ENCODE results near the gene CLPTM1. TPM values are rescaled to one million over a fixed set of nuclear protein-coding genes. Genes with fewer than 3 reads are reported as not detected.

The CLPTM1 gene
- total and polyA plus RNA-seq, 12 donors, result 67.8 to 306 (median 244) TPM

DNA sequence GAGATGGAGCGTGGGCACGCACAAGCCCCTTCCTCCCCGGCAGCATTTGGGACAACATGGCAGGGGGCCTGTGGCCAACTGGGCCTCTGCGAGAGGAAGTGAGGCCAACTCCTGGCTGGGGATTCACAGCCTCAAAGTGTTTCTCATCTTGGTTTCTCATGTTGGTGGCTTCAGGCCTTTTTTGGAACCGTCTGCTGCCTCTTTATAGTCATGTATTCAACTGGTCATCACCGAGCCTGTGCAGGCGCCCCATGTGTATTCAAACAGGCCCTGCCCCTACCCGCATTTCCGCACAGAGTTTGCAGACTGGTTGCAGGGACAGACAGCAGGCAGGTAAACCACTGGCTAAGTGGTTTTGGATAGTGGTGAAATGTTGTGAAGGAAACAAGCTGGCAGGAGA lies 28.8 kb downstream of the CLPTM1 start:
- 90 to 96% (median 94%) methylated on average over 8 to 9 of the region's 9 CpGs for WGBS, 4 donors
- no peak for DNase-seq
- no peak overlapping the region for H3K27ac ChIP-seq
- no peaks in the 10 kb centered on the region for H3K27me3 ChIP-seq
- no peaks in the 10 kb centered on the region for H3K9me3 ChIP-seq (replicated peaks in 1 of 3)
- H3K4me1 ChIP-seq (replicated peaks in 1 of 2), result peaks cover 7 to 8% of the 10 kb centered on the region in 2 donors
- no peak for TF ChIP-seq POLR2A (IDR thresholded peaks at IDR 0.05)
- intact Hi-C loops (cut with DNase I), result no loop called here
- no peak overlapping the region for H3K4me3 ChIP-seq
- peaks cover 0 to 82% of the 10 kb centered on the region in 2 donors for H3K36me3 ChIP-seq (replicated peaks in 1 of 2)

DNA sequence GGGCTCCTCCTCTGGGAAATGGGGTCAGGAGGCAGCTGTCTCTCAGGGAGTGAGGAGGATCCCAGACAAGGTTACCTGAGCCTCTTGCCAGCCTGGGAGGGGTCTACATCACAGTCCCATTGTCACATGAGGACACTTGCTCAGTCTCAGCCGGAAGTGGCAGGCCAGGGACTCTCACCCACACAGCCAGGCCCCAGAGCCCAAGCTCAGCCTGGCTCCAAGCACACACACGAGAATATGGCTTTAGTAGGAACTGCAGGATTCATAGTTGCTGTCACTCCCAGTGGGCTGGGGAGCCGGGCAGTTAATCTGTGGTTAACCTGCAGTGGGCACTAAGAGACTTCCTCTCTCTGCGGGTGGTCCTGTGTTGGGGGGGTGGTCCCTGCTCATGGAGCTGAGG lies 30.3 kb downstream of the CLPTM1 start:
- H3K4me3 ChIP-seq, result no peak overlapping the region
- H3K27ac ChIP-seq, result no peak overlapping the region
- H3K9me3 ChIP-seq (replicated peaks in 1 of 3), result no peaks in the 10 kb centered on the region
- intact Hi-C loops (cut with DNase I), result no loop called here
- no peaks in the 10 kb centered on the region for H3K27me3 ChIP-seq
- TF ChIP-seq, protein P1, sequence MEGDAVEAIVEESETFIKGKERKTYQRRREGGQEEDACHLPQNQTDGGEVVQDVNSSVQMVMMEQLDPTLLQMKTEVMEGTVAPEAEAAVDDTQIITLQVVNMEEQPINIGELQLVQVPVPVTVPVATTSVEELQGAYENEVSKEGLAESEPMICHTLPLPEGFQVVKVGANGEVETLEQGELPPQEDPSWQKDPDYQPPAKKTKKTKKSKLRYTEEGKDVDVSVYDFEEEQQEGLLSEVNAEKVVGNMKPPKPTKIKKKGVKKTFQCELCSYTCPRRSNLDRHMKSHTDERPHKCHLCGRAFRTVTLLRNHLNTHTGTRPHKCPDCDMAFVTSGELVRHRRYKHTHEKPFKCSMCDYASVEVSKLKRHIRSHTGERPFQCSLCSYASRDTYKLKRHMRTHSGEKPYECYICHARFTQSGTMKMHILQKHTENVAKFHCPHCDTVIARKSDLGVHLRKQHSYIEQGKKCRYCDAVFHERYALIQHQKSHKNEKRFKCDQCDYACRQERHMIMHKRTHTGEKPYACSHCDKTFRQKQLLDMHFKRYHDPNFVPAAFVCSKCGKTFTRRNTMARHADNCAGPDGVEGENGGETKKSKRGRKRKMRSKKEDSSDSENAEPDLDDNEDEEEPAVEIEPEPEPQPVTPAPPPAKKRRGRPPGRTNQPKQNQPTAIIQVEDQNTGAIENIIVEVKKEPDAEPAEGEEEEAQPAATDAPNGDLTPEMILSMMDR (IDR thresholded peaks at IDR 0.05), result no peak
- TF ChIP-seq POLR2A (IDR thresholded peaks at IDR 0.05), result no peak
- DNase-seq, result no peak
- peaks cover 0 to 77% of the 10 kb centered on the region in 2 donors for H3K36me3 ChIP-seq (replicated peaks in 1 of 2)
- 66 to 100% (median 86%) methylated on average over 2 to 4 of the region's 4 CpGs for WGBS, 4 donors
- peaks cover 10% of the 10 kb centered on the region in 2 donors for H3K4me1 ChIP-seq (replicated peaks in 1 of 2)

DNA sequence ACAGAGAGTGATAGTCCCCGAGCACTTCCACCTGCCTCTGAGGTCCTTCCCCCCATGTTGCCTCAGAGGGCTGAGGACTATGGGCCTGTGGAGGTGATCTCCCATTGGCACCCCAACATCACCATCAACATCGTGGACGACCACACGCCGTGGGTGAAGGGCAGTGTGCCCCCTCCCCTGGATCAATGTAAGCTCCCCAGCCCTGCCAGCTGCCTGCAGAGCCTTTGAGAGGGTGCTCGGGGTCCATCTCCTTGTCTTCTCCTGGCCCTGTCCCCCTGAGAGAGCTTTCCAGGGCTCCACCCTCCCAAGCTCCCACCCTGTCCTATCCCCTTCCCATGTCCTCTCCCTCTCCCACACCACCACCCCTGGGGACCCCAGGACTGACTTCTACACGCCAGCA lies 31.2 kb downstream of the CLPTM1 start:
- intact Hi-C loops (cut with DNase I), result no loop called here
- no peaks in the 10 kb centered on the region for H3K27me3 ChIP-seq
- DNase-seq, result no peak
- peaks cover 10% of the 10 kb centered on the region in 2 donors for H3K4me1 ChIP-seq (replicated peaks in 1 of 2)
- H3K4me3 ChIP-seq, result no peak overlapping the region
- no peaks in the 10 kb centered on the region for H3K9me3 ChIP-seq (replicated peaks in 1 of 3)
- no peak for TF ChIP-seq POLR2A (IDR thresholded peaks at IDR 0.05)
- TF ChIP-seq, protein P1 (IDR thresholded peaks at IDR 0.05), result no peak
- 88 to 92% (median 90%) methylated on average over 5 to 7 of the region's 7 CpGs for WGBS, 4 donors
- no peak overlapping the region for H3K27ac ChIP-seq
- H3K36me3 ChIP-seq (replicated peaks in 1 of 2), result peaks cover 0 to 78% of the 10 kb centered on the region in 2 donors

DNA sequence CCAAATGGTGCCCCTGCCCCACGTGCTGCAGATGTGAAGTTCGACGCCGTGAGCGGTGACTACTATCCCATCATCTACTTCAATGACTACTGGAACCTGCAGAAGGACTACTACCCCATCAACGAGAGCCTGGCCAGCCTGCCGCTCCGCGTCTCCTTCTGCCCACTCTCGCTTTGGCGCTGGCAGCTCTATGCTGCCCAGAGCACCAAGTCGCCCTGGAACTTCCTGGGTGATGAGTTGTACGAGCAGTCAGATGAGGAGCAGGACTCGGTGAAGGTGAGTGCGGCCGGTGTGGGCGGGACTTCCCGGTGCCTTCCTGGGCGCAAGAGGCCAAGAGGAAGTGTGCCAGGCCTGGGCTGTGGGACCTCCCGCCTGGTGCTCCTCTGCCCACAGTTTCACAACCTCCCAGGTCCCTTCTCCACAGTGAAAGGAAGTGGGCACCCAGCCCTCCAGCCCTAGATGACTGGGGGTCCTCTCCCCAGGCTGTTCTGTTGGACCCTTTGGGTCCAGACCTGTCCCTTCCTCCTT lies 32.0 kb downstream of the CLPTM1 start:
- TF ChIP-seq, protein P1 (IDR thresholded peaks at IDR 0.05), result no peak
- no peak for TF ChIP-seq POLR2A (IDR thresholded peaks at IDR 0.05)
- Histone ChIP-seq H3K4me3 (no peak overlapping the region), H3K4me1 (replicated peaks in 1 of 2) (peaks cover 10% of the 10 kb centered on the region in 2 donors), H3K27me3 (no peaks in the 10 kb centered on the region), H3K27ac (peak overlapping the region in 1 of 5 donors; percentile 49), H3K9me3 (replicated peaks in 1 of 3) (no peaks in the 10 kb centered on the region), H3K36me3 (replicated peaks in 1 of 2) (peaks cover 0 to 78% of the 10 kb centered on the region in 2 donors)
- intact Hi-C loops (cut with DNase I), result no loop called here
- no peak for DNase-seq
- WGBS, 4 donors, result 76 to 90% (median 86%) methylated on average over 8 to 20 of the region's 20 CpGs

DNA sequence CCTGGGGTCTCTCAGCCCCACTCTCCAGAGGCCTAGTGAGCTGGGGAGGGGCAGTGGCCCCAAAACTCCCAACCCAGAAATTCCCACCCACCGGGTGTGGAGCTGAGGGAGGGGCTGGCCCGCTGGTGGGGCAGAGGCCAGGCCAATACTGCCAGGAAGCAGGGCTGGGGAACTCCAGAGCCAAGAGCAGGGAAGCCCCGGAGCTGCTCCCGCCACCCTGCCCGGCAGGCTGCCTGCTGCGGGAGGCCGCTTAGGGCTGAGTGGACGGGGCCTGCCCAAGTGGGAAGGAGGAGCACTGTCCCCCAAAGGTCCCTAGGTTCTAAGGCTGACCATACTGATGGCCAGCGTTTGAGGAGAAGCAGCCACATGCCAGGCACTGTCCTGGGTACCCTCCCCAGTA lies 33.1 kb downstream of the CLPTM1 start:
- H3K4me1 ChIP-seq (replicated peaks in 1 of 2), result peaks cover 10% of the 10 kb centered on the region in 2 donors
- no peak overlapping the region for H3K4me3 ChIP-seq
- H3K36me3 ChIP-seq (replicated peaks in 1 of 2), result peaks cover 0 to 82% of the 10 kb centered on the region in 2 donors
- intact Hi-C loops (cut with DNase I), result no loop called here
- H3K27me3 ChIP-seq, result no peaks in the 10 kb centered on the region
- no peaks in the 10 kb centered on the region for H3K9me3 ChIP-seq (replicated peaks in 1 of 3)
- peak in 1 of 7 donors; percentile 40 for DNase-seq
- H3K27ac ChIP-seq, result peak overlapping the region in 3 of 5 donors; percentile 62 to 70 (median 70)
- WGBS, 4 donors, result 20 to 100% (median 81%) methylated on average over 1 to 9 of the region's 9 CpGs
- TF ChIP-seq, protein P1 (IDR thresholded peaks at IDR 0.05), result no peak
- no peak for TF ChIP-seq POLR2A (IDR thresholded peaks at IDR 0.05)

Measured in adrenal gland (tissue), 12 donors.